ENCODE measurements around the gene FERMT3.

FERMT3 gene

DNA sequence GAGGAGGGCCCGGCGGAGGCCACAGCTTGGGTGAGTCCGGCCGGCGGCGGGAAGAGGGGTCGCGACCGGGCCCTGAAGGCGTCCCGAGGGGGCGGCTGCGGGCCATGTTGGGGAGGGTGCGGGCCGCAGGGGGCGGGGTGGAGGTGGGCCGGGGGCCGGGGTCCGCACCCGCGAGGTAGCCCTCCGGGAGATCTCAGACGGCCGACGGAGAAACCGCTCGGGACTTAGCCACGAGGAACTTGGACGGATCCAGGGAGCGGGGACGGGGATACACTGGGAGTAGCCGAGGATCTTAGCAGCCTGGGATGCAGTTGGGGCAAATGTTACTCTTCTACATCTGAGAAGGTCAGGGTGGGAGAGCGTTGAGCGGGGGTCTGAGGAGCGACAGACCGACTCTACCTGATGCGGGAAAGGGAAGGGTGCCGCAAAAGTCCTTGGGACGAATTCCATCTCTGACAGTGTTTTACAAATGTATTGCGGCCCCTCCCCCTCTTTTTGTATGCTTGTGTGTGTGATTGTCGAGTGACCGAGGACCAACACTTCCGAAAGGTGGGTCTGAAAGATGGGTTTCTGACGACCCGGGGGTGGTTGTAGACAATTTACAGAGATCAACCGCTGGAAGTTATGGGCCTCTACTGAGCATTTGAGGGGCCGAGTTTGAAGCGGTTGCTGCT is 19.9 kb upstream of the FERMT3 start:
- DNase-seq: no peak

DNA sequence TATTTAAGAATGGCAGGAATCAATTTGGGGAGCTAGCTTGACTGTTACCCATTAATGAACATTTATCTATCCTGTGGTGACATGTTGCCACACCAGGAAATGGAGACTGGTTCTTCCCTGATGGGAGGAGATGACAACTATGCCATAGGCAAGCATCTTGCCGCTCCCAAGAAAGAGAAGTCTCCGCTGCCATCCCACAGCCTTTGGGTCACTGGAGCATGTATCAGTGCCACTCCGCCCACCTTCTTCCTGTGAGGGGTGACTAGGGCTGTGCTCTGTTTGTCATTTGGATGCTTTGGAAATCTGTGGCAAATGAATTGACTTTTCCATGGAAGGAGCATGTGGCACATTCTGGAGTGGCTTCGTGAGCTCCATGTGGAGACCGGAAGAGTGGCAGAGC is 14.1 kb upstream of the FERMT3 start:
- DNase-seq: no peak

DNA sequence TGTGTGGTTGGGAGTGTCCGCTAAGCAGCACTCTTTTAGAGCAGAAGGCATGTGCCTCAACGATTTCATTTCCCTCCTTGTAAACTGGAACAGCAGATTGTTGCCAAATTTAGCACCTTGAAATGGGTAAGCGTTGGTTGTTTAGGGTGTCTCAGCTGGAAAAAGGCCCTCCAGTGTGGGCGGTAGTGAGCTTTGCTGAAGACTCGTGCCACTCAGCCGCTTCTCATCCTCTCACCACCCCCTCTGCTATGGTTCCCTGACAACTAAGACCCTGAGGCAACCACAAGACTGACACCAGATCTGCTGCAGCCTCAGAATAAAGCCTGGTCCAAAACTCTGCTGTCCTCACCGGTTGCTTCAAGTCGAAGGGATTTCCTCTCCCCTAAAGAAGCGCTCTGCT is 9.9 kb upstream of the FERMT3 start:
- DNase-seq: no peak

GRCh38 chr11:64198511-64198910 is 8.0 kb upstream of the FERMT3 start:
- DNase-seq: no peak

GRCh38 chr11:64201543-64201942 is 5.0 kb upstream of the FERMT3 start:
- DNase-seq: no peak

DNA sequence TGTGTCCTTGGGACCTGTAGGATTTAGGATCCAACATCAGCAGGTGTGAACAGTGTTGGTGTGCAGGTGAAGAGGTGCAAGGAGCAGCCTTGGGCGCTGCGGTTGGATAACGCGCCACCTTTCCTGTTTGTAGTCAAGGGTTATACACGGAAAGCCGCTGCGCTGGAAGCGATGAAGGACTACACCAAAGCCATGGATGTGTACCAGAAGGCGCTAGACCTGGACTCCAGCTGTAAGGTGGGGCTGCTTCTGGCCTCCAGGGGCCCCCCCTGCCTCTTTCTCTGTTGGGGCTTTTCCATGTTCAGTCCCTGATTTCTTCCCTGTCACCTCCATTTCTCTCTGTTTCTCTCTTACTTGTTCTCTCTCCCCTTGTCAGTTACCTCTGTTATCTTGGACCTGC is 3.5 kb upstream of the FERMT3 start:
- DNase-seq: no peak

DNA sequence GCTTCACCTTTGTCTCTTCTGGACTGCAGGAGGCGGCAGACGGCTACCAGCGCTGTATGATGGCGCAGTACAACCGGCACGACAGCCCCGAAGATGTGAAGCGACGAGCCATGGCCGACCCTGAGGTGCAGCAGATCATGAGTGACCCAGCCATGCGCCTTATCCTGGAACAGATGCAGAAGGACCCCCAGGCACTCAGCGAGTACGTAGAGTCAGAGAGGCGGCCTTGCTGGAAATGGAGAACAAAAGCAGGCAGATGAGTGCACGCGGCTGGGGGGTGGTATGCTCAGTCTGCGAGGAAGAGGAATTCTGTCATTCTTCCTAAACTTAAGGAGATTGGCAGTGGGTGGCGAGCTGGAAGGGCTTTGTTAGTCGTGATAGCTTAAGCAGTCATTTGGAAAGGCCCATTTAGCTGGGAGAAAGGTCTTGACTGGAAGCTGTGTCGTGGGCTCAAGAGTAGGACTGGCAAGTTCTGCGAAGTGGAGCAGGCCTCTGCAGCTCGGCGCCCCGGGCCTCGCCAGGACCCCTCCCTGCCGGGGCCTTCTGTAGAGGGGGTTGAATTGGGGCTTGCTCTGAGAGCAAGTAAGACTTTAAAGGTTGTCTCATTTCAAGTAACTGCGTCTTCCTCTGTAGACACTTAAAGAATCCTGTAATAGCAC is 3.0 kb upstream of the FERMT3 start:
- DNase-seq: no peak

- no peak for DNase-seq
Observed at GRCh38 chr11:64204080-64204440, 2.5 kb upstream of the FERMT3 start.

DNA sequence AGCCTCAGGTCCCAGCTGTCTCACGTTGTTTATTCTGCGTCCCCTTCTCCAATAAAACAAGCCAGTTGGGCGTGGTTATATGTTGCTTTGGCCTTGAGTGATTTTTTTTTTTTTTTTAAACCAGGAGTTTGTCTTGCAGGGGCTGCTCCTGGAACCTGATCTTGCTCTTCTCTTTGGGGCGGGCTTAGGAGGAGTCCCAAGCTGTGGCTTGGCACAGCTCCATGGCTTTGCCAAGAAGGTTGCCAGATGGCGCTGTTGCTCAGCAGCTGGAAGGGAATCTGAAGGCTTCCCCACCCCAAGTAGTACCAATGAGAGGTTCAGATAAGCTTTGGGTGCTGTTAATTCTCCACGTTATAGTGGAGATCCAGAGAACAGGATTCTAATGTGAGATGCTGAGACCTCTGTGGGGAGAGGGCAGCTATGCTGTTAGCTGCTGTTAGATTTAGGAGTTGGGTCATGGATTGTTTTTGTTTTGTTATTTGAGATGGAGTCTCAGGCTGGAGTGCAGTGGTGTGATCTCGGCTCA is 2.0 kb upstream of the FERMT3 start:
- DNase-seq: peak; percentile 59

DNA sequence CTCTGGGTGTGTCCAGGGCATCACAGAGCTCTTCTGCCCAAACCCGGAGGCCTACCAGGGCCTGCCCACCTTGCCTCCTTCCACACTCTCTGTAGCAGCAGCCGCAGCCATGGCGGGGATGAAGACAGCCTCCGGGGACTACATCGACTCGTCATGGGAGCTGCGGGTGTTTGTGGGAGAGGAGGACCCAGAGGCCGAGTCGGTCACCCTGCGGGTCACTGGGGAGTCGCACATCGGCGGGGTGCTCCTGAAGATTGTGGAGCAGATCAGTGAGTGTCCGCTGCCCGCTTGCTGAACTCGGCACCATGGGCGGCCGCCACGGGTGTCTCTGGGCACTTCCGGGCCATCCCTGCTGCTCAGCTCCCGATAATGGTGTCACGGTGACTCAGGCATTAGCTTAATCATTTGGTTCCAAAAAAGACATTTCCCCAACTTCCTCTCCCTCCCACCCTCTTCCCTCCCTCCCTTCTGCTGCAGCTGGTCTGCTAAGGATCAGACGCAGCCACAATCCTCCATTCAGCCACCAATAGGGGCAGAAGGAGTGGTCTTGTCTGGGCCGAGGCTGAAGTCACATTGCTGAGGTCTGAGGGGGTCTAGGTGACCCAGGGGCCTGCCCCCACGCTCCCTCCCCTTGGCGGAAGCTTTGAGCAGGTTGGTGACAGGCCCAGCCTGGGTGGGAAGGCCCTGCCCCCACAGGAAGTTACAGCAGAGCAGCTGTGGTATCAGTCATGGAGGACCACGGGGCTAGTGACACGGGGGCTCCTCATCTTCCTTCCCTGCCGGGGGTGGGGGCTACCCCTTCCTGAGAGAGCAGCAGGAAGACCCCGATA is 950 bp downstream of the FERMT3 start:
- no peak for DNase-seq

DNA sequence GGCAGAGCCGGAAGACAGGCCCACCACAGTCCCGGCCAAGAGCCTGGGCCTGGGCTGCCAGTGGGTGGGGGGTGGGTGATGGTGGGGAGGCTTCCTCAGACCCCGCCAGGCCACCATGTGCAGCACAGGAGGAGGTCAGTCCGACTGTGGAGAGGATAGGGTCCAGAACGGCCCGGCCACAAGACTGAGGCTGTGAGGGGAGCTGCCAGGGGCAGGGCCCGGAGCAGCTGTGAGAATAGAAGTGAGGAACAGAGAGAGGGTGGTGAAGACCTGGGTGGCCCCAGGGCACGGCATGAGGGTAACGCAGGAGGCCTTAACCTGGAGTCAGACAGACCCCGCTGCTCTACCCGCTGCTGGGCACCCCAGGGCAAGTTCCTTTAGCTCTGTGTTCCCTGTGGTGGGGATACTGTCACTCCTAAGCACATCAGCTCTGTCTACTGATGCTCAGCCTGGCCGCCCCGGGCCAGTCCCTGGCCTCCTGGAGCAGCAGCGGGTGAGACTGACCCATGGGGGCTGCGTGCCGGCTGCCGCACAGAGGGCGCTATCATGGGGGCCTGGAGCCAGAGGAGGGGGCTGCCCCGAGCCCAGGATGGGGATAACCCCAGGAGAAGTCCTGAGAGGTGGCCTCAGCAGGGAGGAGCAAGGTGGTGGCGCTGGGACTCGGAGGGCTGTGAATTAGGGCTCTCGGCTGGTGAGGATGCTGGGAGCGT is 1.7 kb downstream of the FERMT3 start:
- DNase-seq: no peak

GRCh38 chr11:64208796-64209562 is 2.5 kb downstream of the FERMT3 start:
- no peak for DNase-seq

- DNase-seq: no peak
Observed at GRCh38 chr11:64209563-64209843, 3.0 kb downstream of the FERMT3 start.

DNA sequence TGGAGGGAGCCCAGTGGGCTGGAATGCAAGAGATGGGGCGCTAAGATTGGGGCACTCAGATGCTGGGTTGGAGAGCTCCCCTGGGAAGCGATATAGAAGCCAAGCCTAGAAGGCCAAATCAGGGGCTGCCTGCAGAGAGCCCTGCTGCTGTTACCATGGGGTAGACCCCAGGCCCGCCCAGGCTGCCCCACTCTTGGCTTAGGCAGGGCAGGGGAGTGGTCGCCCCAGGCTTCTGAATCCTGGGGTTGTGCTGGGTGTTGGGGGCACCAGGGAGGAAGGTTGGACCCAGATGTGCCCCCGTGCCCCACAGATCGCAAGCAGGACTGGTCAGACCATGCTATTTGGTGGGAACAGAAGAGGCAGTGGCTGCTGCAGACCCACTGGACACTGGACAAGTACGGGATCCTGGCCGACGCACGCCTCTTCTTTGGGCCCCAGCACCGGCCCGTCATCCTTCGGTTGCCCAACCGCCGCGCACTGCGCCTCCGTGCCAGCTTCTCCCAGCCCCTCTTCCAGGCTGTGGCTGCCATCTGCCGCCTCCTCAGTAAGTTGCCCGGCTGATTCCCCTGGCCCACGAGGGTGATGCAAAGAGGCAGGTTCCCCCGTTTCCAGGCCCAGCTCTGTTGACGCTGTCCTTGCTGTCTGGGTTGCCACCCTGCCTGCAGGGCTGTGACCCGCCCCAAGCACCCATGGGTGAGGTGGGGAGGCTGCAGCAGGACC is 3.9 kb downstream of the FERMT3 start:
- no peak for DNase-seq

DNA sequence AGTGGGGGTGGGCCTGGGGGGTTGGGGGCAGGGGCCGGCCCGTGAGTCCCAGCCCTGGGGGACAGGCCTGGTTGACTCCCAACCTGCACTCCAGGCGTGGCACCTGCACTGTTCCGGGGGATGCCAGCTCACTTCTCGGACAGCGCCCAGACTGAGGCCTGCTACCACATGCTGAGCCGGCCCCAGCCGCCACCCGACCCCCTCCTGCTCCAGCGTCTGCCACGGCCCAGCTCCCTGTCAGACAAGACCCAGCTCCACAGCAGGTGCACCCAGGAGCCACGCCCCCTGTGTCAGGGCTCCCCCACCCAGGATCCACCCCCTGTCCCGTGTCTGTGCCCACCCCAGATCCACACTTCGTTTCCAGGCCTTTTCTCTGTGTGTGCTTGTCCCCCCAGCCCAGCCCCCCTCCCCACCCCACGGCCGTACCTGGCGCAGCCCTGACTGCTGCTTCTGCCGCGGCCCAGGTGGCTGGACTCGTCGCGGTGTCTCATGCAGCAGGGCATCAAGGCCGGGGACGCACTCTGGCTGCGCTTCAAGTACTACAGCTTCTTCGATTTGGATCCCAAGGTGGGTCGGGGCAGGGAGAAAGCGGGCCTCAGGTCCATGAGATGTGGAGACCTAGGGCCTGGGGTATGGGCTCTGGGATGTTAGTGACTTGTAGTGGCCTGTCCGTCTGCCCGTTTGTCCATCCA is 4.8 kb downstream of the FERMT3 start:
- no peak for DNase-seq

DNA sequence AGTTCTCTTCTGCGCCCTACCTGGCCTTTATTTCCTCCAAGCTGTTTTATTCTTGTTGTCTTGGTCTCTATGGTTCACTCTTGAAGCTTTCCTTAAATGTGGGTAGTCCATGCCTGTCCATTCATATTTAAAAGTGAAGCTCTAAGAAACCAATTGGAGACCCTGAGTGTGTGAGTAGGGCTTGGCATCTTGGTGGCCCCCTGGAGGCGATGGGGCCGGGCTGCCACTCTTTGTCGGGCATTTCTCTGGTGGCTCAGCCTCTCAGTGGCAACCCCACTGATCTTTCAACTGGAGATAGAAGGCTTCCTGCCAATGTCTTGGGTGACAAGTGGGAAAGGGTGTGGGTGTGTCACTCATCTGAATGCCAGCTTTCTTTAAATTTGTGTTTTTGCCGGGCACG is 10.4 kb downstream of the FERMT3 start:
- no peak for DNase-seq

DNA sequence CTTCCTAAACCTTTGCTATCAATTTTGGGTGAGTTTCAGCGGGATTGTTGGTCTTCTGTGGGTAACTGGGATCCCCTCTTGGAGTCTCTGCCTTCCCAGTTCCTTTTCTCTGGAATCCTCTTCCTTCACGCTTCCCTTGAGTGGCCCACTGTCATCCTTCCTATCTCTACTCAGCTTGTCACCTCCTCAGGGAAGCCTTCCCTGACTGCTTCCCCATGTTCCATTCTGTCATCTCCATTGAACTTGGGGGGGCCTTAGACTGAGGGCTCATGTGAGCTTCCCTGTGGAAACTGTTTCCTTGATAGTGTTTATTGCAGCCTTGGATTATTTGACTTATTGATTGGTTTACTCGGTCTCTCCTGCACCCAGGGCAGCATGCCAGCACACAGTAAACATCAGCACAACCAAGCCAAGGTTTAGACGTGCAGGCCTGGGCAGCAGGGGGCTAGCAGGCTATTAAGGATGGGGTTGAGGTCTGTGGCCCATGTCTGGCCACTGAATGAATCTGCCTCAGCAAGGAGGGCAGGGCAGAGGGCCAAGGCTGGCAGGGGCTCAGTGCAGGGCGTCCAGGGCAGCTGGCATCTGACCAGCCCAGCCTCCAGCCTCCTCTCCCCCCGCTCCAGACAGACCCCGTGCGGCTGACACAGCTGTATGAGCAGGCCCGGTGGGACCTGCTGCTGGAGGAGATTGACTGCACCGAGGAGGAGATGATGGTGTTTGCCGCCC is 12.3 kb downstream of the FERMT3 start:
- DNase-seq: no peak

DNA sequence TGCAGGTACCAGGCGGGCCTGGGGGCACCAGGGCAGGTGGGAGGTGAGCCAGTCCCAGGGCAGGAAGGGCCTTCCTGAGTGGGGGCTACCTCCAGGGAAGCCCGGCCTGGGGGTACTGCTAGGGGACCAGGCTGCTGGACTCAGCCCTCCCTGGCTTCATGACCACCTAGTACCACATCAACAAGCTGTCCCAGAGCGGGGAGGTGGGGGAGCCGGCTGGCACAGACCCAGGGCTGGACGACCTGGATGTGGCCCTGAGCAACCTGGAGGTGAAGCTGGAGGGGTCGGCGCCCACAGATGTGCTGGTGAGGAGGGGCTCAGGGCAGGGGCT is 12.8 kb downstream of the FERMT3 start:
- no peak for DNase-seq

- no peak for DNase-seq
Observed at GRCh38 chr11:64219755-64220154, 13.2 kb downstream of the FERMT3 start.

- DNase-seq: no peak
Observed at GRCh38 chr11:64220271-64220670, 13.8 kb downstream of the FERMT3 start.

DNA sequence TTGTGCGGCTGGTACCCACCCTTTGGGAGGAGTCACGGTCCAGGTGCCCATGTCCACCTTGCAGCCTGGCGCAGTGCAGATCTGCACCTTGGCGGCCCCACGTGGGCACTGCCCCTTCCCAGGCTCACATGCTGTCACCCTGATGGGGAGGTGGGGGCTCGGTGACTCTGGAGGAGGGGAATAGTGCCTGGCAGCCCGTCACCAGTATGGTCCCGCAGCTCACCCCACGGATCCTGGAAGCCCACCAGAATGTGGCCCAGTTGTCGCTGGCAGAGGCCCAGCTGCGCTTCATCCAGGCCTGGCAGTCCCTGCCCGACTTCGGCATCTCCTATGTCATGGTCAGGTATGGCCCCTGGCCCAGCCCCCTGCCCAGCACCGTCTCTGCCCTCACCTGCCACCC is 14.3 kb downstream of the FERMT3 start:
- DNase-seq: no peak

All from NCI-H510A (cell line).